H54 (cell line): ENCODE measurements around the gene HS3ST3B1.

Experiments
- DNase-seq: peaks from one replicate; pipeline ENCODE4 v3.0.0; 2011; ENCODE audit warnings: low spot score, mixed read lengths; ENCODE audit not compliant: insufficient read length
- FAIRE-seq: peaks from 3 replicates; lab custom pipeline; 2011; peaks lifted over from hg19 to GRCh38; lab: Jason Lieb, UNC
- POLR2A ChIP-seq: IDR thresholded peaks from 2 replicates; pipeline ENCODE4 v1.6.1; 2011; ENCODE audit warnings: low read depth, mild to moderate bottlenecking, low read length

HS3ST3B1 gene

GRCh38 chr17:14372905-14373613 lies 72.2 kb downstream of the HS3ST3B1 start:
- DNase-seq (no peak), FAIRE-seq (no peak)
- no peak for TF ChIP-seq POLR2A

- DNase-seq = no peak
- no peak for FAIRE-seq
- no peak for TF ChIP-seq POLR2A
These were observed 72.9 kb downstream of the HS3ST3B1 start for GRCh38 chr17:14373614-14374259.

GRCh38 chr17:14374268-14374667 lies 73.4 kb downstream of the HS3ST3B1 start:
- FAIRE-seq (no peak), DNase-seq (no peak)
- no peak for TF ChIP-seq POLR2A

- FAIRE-seq (no peak), DNase-seq (no peak)
- no peak for TF ChIP-seq POLR2A
These were observed 75.8 kb downstream of the HS3ST3B1 start for GRCh38 chr17:14376666-14377065.

GRCh38 chr17:14381606-14382005 lies 80.7 kb downstream of the HS3ST3B1 start:
- no peak for TF ChIP-seq POLR2A
- DNase-seq = no peak
- FAIRE-seq = no peak

DNA sequence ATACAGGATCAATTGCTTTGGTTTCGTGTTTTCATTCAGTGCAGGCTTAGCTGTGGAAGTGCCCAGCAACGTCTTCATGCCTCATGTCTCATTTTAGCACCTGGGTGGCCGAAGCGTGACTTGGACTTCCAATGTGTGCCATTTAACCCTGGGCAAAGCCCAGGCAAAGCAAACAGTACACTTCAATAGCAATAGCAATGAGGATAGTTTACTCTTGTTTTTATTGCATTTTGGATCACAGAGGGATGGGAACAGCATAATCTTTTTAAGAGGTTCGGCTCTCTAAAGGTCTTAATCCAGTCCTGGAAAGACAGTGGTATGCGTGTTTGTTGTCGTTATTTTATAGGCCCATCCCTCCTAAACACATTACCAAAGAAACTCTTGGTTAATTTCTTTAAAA lies 86.2 kb downstream of the HS3ST3B1 start:
- FAIRE-seq (no peak), DNase-seq (no peak)
- no peak for TF ChIP-seq POLR2A

DNA sequence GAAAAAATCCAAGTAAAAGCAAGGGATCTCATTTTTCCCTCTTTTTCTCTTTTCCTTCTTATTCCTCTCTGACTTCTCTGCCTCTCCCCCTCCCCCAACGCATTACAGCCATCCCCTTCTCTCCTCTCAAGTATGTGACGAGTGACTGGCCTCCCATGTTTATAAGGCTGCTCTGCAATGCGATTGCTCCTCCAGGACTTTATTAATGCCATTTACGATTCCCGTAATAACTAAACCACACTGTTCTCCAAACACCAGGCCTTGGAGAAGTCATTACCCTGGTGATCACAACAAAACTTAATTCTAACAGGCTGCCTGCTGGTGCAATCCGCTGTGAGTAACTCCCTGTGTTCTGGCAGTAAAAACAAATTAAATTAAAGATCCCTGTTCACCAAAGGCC lies 88.8 kb downstream of the HS3ST3B1 start:
- no peak for DNase-seq
- FAIRE-seq = no peak
- TF ChIP-seq POLR2A = no peak

DNA sequence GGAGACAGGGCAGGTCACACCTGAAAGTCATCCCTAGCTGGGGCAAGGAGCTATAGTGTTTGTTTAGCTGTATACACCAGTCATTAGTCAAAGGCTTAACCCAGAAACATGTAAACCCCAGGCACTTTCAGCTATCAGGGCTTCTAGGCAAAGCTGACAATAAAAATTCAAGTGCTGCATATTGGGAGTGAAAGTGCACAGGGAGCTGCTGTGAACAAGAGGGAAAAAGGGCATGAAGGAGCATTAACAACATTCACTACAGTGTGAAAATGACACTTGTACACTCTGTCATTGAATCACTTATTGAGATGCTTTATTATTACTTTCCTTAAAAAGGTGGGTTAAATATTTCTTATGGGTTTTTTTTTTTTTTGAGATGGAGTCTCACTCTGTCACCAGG lies 92.8 kb downstream of the HS3ST3B1 start:
- TF ChIP-seq POLR2A = no peak
- FAIRE-seq = no peak
- DNase-seq = no peak

DNA sequence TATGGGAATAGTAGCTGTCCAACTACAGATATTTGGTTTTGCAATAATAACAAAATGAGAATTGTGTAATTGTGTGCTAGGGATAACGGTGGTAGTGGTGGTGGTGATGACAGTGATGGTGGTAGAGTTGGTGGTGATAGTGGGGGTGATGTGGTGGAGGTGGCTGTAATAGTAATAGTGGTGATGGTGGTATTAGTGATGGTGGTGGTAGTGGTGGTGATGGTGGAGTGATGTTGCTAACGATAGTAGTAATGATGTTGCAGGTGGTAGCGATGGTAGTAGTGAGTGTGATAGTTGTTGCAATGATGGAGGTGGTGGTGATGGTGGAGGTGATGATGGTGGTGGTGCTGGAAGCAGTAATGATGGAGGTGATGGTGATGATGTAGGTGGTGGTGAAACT lies 94.4 kb downstream of the HS3ST3B1 start:
- FAIRE-seq = no peak
- no peak for DNase-seq
- no peak for TF ChIP-seq POLR2A

- FAIRE-seq = no peak
- no peak for DNase-seq
- TF ChIP-seq POLR2A = no peak
These were observed 95.7 kb downstream of the HS3ST3B1 start for GRCh38 chr17:14396547-14396946.

GRCh38 chr17:14398766-14399165 lies 97.9 kb downstream of the HS3ST3B1 start:
- TF ChIP-seq POLR2A = no peak
- FAIRE-seq (no peak), DNase-seq (no peak)
